GM10266 (cell line): Measurements from ENCODE around the gene THRSP.
"Not testable (repeated sequence)": the region's sequence is repeated elsewhere in the genome, so short reads cannot be mapped to it uniquely, and the experiment has no call there.

ENCODE experiments used
- DNase-seq: peaks from one replicate; pipeline ENCODE4 v3.0.0; 2012; ENCODE audit errors: extremely low spot score
- CTCF ChIP-seq: IDR thresholded peaks from 2 replicates; pipeline ENCODE4 v1.5.1; 2012; ENCODE audit warnings: mild to moderate bottlenecking, low read depth; ENCODE audit not compliant: control insufficient read depth, insufficient read depth; ENCODE audit errors: missing control alignments

The THRSP gene

GRCh38 chr11:78083021-78083420 lies 19.4 kb downstream of the THRSP start:
- no peak for TF ChIP-seq CTCF
- no peak for DNase-seq

- DNase-seq: not testable (repeated sequence)
Observed at GRCh38 chr11:78084506-78084905, 20.8 kb downstream of the THRSP start.

- TF ChIP-seq CTCF: no peak
- no peak for DNase-seq
Observed at GRCh38 chr11:78085972-78086371, 22.3 kb downstream of the THRSP start.

- DNase-seq: not testable (repeated sequence)
Observed at GRCh38 chr11:78086521-78087074, 22.9 kb downstream of the THRSP start.

GRCh38 chr11:78094250-78094649 lies 30.6 kb downstream of the THRSP start:
- no peak for TF ChIP-seq CTCF
- DNase-seq: no peak

- no peak for TF ChIP-seq CTCF
- no peak for DNase-seq
Observed at GRCh38 chr11:78097666-78098385, 34.2 kb downstream of the THRSP start.

GRCh38 chr11:78099666-78100065 lies 36.0 kb downstream of the THRSP start:
- DNase-seq: no peak
- no peak for TF ChIP-seq CTCF

GRCh38 chr11:78100261-78100660 lies 36.6 kb downstream of the THRSP start:
- no peak for DNase-seq
- TF ChIP-seq CTCF: no peak
